IPS DF 19.7 (cell line): ENCODE measurements around the gene RIOK3.
A peak's percentile ranks its signal among the peaks of the same experiment; 100 is the strongest.
"Not testable (repeated sequence)": the region's sequence is repeated elsewhere in the genome, so short reads cannot be mapped to it uniquely, and the experiment has no call there.

Experiments
- DNase-seq: peaks from one replicate; pipeline ENCODE4 v3.0.0-alpha.2; 2013; ENCODE audit warnings: low read depth, low spot score

The RIOK3 gene

GRCh38 chr18:23452728-23453679 lies at the start of gene RIOK3:
RIOK3 (plus strand) TSS chr18:23453287; CDS start chr18:23453440, 153 bp downstream.
- peak; percentile 89 for DNase-seq

- DNase-seq: no peak
Measured at GRCh38 chr18:23403310-23403709, 49.8 kb upstream of the RIOK3 start.

- DNase-seq: no peak
Measured at GRCh38 chr18:23405636-23406035, 47.5 kb upstream of the RIOK3 start.

- DNase-seq: no peak
Measured at GRCh38 chr18:23406271-23406787, 46.8 kb upstream of the RIOK3 start.

GRCh38 chr18:23412351-23412964 lies 40.6 kb upstream of the RIOK3 start:
- no peak for DNase-seq

GRCh38 chr18:23415515-23415914 lies 37.6 kb upstream of the RIOK3 start:
- DNase-seq: no peak

- DNase-seq: no peak
Measured at GRCh38 chr18:23416298-23416697, 36.8 kb upstream of the RIOK3 start.

GRCh38 chr18:23421277-23421676 lies 31.8 kb upstream of the RIOK3 start:
- no peak for DNase-seq

- DNase-seq: no peak
Measured at GRCh38 chr18:23422751-23423418, 30.2 kb upstream of the RIOK3 start.

GRCh38 chr18:23424616-23425015 lies 28.5 kb upstream of the RIOK3 start:
- DNase-seq: no peak

GRCh38 chr18:23428821-23429220 lies 24.3 kb upstream of the RIOK3 start:
- no peak for DNase-seq

GRCh38 chr18:23429538-23429937 lies 23.5 kb upstream of the RIOK3 start:
- not testable (repeated sequence) for DNase-seq

GRCh38 chr18:23433360-23433759 lies 19.7 kb upstream of the RIOK3 start:
- no peak for DNase-seq

GRCh38 chr18:23437357-23438045 lies 15.6 kb upstream of the RIOK3 start:
- no peak for DNase-seq

GRCh38 chr18:23438046-23438377 lies 15.1 kb upstream of the RIOK3 start:
- DNase-seq: no peak

GRCh38 chr18:23438608-23439366 lies 14.3 kb upstream of the RIOK3 start:
- DNase-seq: no peak

GRCh38 chr18:23440131-23440530 lies 13.0 kb upstream of the RIOK3 start:
- DNase-seq: no peak

- DNase-seq: no peak
Measured at GRCh38 chr18:23442958-23443357, 10.1 kb upstream of the RIOK3 start.

GRCh38 chr18:23448291-23448690 lies 4.8 kb upstream of the RIOK3 start:
- no peak for DNase-seq

GRCh38 chr18:23450022-23450421 lies 3.1 kb upstream of the RIOK3 start:
- no peak for DNase-seq

- no peak for DNase-seq
Measured at GRCh38 chr18:23451011-23451410, 2.1 kb upstream of the RIOK3 start.
